SK-N-MC (cell line): ENCODE measurements around the gene CYB5B.

Source experiments
- EZH2 ChIP-seq: fragments of 200-600 bp; sonication (generic); IDR thresholded peaks from one replicate; pipeline ENCODE4 v1.6.1; 2017; ENCODE audit warnings: antibody characterized with exemption
- POLR2AphosphoS5 ChIP-seq: IDR thresholded peaks from 2 replicates; pipeline ENCODE4 v1.6.1; 2012; ENCODE audit warnings: mild to moderate bottlenecking, low read depth, low read length, borderline replicate concordance

GRCh38 chr16:69494991-69495392 is 70.6 kb downstream of the CYB5B start:
- TF ChIP-seq POLR2AphosphoS5 (no peak), EZH2 (no peak)
